K562 (cell line): ENCODE data around the gene BSPRY.

Experiments used
- FOXK2 ChIP-seq, 2 experiments: fragments of 450-650 bp; IDR thresholded peaks in 1 of 2; conservative IDR thresholded peaks in 1 of 2; 2 replicates each; pipeline ENCODE4 v1.6.1; 2016; ENCODE audit warnings: low read depth in 2 of 2, mild to moderate bottlenecking in 1 of 2
- ZNF41 ChIP-seq: fragments of 250-450 bp; sonication (Bioruptor Pico); conservative IDR thresholded peaks from 2 replicates; pipeline ENCODE4 v1.4.0; 2020; ENCODE audit warnings: mild to moderate bottlenecking
- ZNF592 ChIP-seq: fragments of 450-650 bp; IDR thresholded peaks from 2 replicates; pipeline ENCODE4 v1.6.1; 2017; ENCODE audit warnings: antibody characterized with exemption, mild to moderate bottlenecking

GRCh38 chr9:113409481-113409880 is 60.1 kb downstream of the BSPRY start:
- TF ChIP-seq ZNF592 (no peak), FOXK2 (conservative IDR thresholded peaks at IDR 0.05 in 1 of 2, IDR thresholded peaks at IDR 0.05 in 1 of 2; ENCODE audit: low read depth in 2 of 2) (no peak), ZNF41 (no peak)
